IPS-18c (cell line): ENCODE measurements around the gene ARHGAP6.

Experiments used
- H3K4me3 ChIP-seq: 2 replicates; pipeline ENCODE4 v1.7.0; 2013; ENCODE audit warnings: low read depth, mild to moderate bottlenecking, low read length, moderate library complexity; ENCODE audit not compliant: insufficient read depth
- H3K9me3 ChIP-seq: one replicate; pipeline ENCODE4 v1.6.1; 2013; ENCODE audit warnings: mild to moderate bottlenecking, low read length, moderate library complexity; ENCODE audit not compliant: control insufficient read depth, insufficient read depth

The ARHGAP6 gene

DNA sequence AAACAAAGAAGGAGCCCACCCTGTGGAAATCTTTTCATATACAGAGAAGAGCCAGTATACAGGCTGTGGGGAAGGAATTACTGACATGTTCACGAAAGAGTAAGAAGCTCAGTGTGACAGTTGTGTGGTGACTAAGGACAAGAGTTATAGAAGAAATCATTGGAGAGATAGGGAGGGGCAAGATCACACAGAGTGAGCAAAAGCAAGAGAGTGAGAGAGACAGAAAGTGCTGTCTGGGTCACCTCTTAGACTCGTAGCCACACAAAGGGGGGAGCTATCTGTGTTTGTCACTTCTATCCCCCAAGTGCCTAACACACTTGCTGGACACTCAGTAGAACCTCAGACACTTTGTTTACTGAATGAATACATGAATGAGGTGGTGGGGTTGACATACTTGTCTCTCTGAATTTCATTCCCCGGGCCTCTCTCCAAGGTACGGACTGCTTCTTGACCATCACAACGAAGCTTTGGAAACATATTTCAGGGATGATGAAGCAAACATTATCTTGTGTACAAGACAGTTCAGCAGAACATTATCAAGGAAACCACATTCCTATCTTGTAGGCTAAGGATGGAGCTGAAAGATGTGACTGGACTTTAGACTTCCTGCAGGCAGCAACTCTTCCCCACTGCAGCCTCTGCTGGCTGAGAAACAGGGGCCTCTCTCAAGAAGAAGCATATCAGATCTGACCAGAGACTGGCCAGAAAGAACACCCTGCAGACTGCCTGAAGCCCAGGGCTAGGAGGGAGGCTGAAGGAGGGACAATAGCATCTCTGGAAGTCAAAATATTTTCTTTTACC is 204.3 kb downstream of the ARHGAP6 start:
- Histone ChIP-seq H3K9me3 (peaks cover 4% of the 10 kb centered on the region), H3K4me3 (no peak overlapping the region)

DNA sequence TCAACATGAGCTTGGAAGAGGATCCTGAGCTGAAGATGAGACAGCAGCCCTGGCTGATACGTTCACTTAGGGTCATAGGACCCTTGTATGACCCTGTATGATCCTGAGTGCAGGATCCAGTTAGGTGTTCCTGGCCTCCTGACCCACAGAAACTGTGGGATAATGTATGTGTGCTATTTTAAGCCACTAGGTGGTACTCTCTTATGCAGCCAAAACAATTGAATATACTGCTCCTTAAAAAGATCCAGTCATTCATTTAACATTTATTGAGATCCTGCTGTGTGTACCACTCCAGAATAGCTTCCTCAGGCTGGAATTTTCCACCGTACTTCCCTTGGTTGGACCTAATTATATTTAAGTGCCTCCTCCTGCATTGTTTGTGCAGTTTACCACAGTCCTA is 205.4 kb downstream of the ARHGAP6 start:
- H3K9me3 ChIP-seq, result peaks cover 4% of the 10 kb centered on the region
- H3K4me3 ChIP-seq, result no peak overlapping the region

DNA sequence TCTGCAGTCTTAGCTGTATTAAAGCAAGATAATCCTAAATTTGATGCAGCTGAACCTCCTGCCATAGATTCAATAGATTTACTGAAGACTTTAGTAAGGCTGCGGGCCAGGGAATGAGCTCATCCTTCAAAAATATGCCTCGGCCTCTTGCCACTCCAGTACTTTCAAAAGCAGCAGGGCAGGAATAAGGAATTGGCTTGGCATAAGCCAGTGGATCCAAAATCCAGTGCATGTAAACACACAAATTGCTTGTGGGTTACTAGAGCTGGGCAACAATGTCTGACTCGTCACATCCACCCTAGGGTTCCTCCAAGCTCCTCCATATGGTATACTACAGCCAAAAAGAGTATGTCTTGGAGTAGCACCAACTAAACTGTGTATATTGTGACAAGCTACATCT is 207.6 kb downstream of the ARHGAP6 start:
- Histone ChIP-seq H3K9me3 (peaks cover 4% of the 10 kb centered on the region), H3K4me3 (no peak overlapping the region)

DNA sequence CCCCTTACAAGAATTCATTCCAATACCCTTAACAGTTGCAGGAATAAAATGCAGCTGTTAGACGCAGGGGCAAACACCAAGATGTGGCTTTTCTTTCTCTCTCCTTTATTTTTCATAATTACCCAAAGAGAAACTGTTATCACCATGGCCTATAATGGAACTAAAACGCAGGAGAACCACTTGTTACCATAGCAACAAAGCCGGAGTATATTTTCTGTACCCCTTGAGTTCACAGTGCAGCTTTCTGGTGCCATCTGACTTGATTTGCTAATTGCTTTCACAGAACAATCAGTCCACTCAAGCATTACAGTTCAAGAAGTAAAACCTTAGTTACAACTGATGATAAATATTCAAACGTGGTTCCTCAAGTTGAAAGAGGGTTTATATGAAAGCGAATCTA is 214.6 kb downstream of the ARHGAP6 start:
- H3K9me3 ChIP-seq, result no peaks in the 10 kb centered on the region
- H3K4me3 ChIP-seq, result no peak overlapping the region

DNA sequence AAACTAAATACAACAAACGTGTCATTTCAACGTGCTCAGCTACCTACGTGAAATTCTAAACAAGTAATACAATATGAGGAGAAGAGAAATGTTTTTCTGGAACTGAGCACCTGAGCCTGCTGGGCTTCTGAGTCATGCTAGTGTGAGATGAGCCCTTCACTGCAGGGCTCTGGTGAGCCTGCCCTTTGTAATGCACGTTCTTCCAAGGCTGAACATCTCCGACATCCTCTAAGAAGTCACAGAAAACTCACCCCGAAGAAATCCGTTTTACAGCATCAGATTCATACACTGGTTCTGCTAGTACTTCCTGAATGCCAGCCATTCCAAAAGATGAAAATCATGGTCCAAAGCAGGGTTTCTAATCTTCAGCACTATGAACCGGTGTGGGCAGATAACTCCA is 215.4 kb downstream of the ARHGAP6 start:
- Histone ChIP-seq H3K4me3 (no peak overlapping the region), H3K9me3 (no peaks in the 10 kb centered on the region)

DNA sequence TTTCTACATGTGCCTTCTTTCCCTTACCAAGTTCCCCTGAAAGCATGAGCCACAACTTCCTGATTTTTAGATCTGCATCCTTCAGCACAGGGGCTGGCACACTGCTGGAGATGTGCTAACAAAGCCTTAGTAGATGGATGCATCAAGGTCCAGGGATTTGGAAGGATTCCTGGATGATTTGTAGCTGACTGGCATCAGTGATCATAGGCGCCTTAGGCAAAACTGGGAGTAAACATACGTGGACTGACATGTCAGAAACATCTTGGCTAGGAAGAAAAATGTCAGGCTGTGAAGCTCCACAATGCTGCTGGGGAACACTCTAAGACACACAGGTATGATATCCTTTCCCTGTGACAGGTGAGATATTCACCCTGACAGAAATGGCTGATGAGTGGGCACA is 216.1 kb downstream of the ARHGAP6 start:
- no peak overlapping the region for H3K4me3 ChIP-seq
- no peaks in the 10 kb centered on the region for H3K9me3 ChIP-seq

DNA sequence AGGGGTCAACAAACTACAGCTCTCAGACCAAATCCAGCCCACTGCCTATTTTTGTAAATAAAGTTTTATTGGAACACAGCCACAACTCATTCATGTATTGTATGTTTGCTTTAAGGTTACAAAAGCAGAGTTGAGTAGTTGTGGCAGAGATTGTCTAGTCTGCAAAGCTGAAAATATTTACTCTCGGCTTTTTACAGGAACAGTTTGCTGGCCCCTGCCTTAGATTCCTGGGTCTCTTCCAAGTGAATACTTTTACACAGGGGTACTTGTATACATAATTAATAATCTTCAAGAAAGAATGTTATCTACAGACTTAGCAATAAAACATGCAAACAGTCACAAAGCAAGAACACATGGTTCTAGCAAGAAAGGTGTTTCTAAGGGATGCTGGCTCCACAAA is 218.3 kb downstream of the ARHGAP6 start:
- H3K4me3 ChIP-seq, result no peak overlapping the region
- no peaks in the 10 kb centered on the region for H3K9me3 ChIP-seq

DNA sequence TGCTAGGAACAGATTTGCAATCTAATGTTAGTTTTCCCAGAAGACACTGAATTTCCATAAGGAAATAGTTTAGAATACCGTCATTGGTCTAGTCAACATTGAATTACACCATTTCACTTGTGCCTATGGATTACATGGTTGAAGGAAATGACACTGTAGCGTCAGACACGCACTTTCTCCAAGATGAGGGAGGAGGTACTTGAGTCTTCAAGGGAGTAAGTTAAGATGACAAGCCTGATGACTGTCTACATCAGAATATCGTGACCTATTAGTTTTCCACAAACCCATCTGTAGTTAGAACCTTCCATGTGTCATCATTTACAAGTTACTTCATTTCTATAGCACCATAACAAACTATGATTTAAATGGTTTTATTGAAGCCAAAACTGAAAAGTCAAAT is 218.8 kb downstream of the ARHGAP6 start:
- Histone ChIP-seq H3K9me3 (no peaks in the 10 kb centered on the region), H3K4me3 (no peak overlapping the region)

DNA sequence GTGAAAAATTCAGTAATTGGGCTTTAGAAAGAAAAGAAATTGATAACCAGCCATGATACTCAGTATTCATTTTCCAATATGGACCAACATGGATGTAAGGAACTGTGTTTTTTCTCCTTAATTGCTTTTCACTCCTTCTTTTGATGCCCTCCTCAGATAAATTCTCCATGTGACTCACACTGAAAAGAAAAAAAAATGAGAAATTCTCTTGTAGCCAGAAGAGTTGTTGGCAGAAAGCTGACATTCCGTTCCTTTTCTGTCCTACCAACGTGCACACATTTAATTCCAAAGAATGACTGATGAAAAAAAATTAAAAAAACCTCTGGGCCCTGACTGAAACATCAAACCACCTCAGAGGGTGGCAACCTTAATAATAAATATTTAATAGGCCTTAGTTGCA is 219.4 kb downstream of the ARHGAP6 start:
- Histone ChIP-seq H3K4me3 (no peak overlapping the region), H3K9me3 (no peaks in the 10 kb centered on the region)

DNA sequence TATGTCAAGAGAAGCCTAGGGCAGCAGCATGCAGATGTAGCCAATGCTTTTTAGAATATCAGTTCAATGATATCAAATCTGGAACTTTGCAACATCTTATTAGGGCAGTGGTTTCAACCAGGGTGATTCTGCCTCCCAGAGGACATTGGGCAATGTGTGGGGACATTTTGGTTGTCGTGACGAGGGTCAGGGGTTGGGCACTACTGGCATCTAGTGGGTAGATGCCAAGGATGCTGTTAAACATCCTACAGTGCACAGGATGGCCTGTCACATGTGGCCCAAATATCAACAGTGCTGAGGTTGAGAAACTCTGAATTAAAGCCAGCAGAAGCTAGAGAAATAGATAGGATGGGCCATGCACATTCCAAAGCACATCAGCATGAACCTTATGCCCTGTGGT is 220.2 kb downstream of the ARHGAP6 start:
- H3K4me3 ChIP-seq, result no peak overlapping the region
- no peaks in the 10 kb centered on the region for H3K9me3 ChIP-seq

DNA sequence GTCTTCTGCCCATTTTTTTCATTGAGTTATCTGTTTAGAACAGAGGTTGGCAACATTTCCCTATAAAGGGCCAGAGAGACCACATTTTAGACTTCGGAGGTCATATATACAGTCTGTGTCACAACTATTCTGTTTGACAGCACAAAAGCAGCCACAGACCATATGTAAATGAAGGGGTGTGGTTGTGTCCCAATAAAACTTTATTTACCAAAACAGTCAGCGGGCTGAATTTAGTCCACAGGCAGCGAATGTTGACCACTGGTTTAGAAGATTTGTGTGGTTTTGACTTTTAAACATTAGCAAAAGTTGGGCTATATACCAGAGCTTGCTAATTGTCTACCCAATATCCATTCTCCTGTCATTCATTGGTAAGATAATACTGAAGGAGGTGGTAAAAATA is 221.7 kb downstream of the ARHGAP6 start:
- no peak overlapping the region for H3K4me3 ChIP-seq
- H3K9me3 ChIP-seq, result no peaks in the 10 kb centered on the region

DNA sequence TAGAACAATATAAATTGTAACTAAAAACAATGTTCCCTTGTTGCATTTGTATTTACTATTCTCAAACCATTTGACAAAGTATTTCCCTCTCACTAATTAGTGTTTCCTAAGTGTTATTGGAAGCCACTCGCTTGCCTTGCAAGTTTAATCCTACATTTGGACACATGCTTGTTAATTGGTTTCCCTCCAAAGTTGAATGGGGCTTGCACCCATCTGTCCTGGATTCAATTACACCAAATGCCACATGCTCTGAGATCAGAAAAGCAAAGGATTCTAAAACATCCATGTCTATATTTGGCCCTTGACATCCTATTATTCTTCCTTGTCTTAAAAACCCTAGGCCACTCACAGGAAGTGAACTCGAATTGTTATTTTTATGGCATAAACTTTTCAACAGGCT is 225.9 kb downstream of the ARHGAP6 start:
- Histone ChIP-seq H3K9me3 (no peaks in the 10 kb centered on the region), H3K4me3 (no peak overlapping the region)

DNA sequence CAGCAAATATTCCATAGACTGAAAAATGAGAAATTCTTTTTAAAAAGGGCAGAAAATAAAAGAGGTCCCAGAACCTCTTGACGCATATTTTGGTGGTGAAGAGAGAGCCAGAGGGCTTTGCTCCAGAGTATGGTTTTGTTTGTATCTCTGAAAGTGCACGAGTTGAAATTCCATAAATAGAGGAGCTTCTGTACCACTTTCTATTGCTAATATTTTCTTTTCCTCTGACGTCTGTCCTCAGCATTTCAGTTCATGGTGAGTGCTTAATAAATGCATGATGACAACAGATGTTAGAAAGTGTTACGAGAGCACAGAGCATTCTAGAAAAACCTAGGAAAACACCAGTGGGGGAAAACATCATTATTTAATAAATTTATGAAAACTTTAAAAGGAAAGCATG is 227.0 kb downstream of the ARHGAP6 start:
- Histone ChIP-seq H3K4me3 (no peak overlapping the region), H3K9me3 (no peaks in the 10 kb centered on the region)

DNA sequence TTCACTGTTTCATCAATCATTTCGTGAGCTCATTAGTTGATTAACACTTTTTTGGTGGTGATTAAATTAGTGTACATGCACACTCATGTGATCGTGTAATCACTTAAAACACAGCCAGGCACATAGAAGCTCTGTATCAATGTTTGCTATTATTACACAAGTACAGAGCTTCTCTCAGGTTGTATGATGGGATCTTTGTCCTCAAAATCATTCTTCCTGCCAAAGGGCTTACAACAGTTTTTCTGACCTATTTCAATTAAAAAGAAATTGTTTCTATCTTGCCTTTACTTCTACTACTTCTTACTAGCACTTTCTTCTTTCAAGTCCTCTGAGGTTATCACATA is 227.4 kb downstream of the ARHGAP6 start:
- Histone ChIP-seq H3K4me3 (no peak overlapping the region), H3K9me3 (no peaks in the 10 kb centered on the region)

DNA sequence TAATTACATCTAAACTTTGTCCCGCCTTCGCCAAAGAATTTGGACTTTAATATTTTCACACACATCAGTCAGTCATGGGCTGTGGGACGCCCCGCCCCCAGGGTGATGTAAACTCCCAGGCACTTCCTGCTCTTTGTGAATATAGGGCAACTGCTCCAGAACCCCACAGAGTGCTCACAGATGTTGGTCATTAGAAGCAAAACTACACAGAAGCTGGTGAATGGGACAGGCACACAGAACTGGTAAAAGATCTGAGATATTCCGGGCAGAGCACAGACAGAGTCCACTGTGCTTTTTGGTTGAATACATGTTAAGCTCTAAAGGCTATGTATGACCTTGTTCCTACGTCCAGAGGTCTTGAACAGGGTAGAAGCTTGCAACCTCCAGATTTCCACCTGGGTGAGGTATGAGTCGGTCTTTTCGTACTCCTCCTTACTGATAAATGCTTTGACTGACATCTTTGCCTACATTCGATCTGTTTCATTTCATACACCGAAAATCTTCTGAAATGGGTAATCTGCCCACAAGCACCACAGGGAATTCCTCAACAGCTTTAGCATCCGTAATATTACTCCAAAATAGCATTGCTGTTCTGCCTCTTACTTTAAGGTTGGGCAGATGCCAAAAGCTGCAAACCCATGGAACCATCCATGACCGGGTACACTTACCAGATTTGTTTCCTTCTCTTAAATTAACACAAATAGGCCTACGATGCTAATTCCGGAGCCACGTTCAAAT is 227.9 kb downstream of the ARHGAP6 start:
- no peaks in the 10 kb centered on the region for H3K9me3 ChIP-seq
- H3K4me3 ChIP-seq, result no peak overlapping the region

DNA sequence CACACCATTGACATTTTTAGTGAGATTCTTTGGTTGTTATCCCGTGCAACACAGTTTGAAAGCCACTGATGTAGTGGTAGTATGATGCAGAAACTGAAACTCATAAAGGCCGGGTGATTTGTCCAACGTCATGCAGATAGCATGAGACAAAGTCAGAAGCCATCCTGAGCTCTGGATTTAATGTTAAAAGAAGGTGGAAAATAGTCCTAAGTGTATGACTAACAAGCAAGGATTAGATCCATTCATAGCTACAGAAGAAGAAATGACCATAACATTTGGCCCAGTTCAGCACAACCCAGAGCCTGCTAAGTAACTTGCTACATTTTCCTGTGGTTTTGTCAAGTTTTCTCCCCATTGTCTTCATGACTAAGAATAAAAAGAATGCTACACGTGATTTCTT is 230.2 kb downstream of the ARHGAP6 start:
- H3K9me3 ChIP-seq, result no peaks in the 10 kb centered on the region
- H3K4me3 ChIP-seq, result no peak overlapping the region

DNA sequence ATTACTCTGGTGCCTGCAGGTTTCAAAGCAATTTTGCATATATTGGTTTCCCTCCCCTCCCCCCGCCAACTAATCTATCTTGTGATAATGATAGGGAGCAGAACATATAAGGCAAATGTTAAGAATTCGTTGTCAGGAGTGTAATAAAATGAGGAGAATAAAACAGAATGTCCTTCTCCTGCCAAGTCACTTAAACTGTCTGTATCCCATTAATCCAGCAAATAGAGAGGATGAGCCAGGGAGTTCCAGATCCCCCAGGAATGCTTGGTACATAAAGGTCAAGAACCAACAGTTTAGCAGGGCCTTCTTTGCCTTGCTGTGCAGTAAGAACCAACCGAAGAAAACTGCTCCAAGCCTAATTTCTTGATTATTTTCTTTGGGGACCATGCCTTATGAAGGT is 231.1 kb downstream of the ARHGAP6 start:
- Histone ChIP-seq H3K9me3 (no peaks in the 10 kb centered on the region), H3K4me3 (no peak overlapping the region)

DNA sequence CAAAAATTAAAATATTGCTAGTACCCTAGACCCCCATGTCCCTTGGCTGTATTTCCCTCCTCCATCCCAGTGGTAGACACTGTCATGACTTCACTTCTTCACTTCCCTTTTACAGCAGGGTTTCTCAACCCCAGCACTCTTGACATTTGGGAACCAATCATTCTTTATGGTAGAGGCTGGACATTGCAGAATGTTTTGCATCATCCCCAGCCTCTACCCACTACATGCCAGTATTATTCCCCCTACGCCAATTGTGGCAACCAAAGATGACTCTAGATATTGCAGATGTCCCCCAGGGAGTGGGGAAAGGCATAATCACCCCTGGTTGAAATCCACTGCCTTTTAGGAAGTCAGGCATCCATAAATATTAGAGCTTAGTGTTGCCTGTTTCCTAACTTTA is 233.9 kb downstream of the ARHGAP6 start:
- Histone ChIP-seq H3K9me3 (no peaks in the 10 kb centered on the region), H3K4me3 (no peak overlapping the region)

DNA sequence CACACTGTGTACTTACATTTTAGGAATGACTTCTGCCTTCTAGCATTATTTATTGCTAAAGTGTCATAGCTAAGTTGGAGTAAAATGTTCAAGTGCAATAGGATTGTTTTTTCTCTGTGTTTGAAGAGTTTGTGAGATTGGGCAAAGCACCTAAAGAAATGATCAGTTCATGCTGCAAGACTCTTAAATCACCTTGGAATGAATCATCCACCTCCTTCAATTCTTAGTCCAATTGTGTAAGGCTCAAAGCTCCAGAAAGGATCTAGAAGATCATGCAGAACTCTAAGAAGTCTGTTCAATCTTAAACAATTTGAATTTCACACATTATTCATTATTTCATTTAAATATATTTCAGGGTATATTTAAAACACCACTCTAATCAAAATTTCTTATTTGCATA is 235.4 kb downstream of the ARHGAP6 start:
- no peak overlapping the region for H3K4me3 ChIP-seq
- no peaks in the 10 kb centered on the region for H3K9me3 ChIP-seq
